HL-60 (cell line): ENCODE results near the gene AKAP8.
A peak's percentile ranks its signal among the peaks of the same experiment; 100 is the strongest.
"Not testable (repeated sequence)": the region's sequence is repeated elsewhere in the genome, so short reads cannot be mapped to it uniquely, and the experiment has no call there.

Experiments used
- DNase-seq, 2 experiments: peaks; one replicate each; pipeline ENCODE4 v3.0.0-alpha.2; 2010 to 2020; ENCODE audit warnings: low read depth in 1 of 2, low spot score in 1 of 2
- H3K27ac ChIP-seq: fragments of 250-450 bp; sonication (Bioruptor Pico); replicated peaks from 2 replicates; pipeline ENCODE4 v1.5.1; 2020; ENCODE audit warnings: mild to moderate bottlenecking, moderate library complexity
- H3K27me3 ChIP-seq: fragments of 250-450 bp; sonication (Bioruptor Pico); 2 replicates; pipeline ENCODE4 v1.5.1; 2021; ENCODE audit warnings: mild to moderate bottlenecking, moderate library complexity; ENCODE audit not compliant: insufficient read depth, poor library complexity, severe bottlenecking
- H3K4me3 ChIP-seq: replicated peaks from 2 replicates; pipeline ENCODE4 v1.5.1; 2011; ENCODE audit warnings: mild to moderate bottlenecking, control low read depth, low read length; ENCODE audit not compliant: insufficient read depth
- CTCF ChIP-seq: IDR thresholded peaks from one replicate; pipeline ENCODE4 v1.5.1; 2011; ENCODE audit warnings: low read length, control low read depth, inconsistent platforms; ENCODE audit not compliant: insufficient read depth
- GABPA ChIP-seq: IDR thresholded peaks from 2 replicates; pipeline ENCODE4 v1.6.1; 2012; ENCODE audit warnings: low read depth
- POLR2AphosphoS5 ChIP-seq: IDR thresholded peaks from 2 replicates; pipeline ENCODE4 v1.6.1; 2012; ENCODE audit warnings: low read depth
- REST ChIP-seq: IDR thresholded peaks from 2 replicates; pipeline ENCODE4 v1.6.1; 2012; ENCODE audit warnings: low read depth; ENCODE audit not compliant: insufficient replicate concordance
- SPI1 ChIP-seq: IDR thresholded peaks from 2 replicates; pipeline ENCODE4 v1.6.1; 2012; ENCODE audit warnings: low read depth, mild to moderate bottlenecking, borderline replicate concordance

The AKAP8 gene

GRCh38 chr19:15337202-15337601, 42.4 kb downstream of the AKAP8 start:
- no peaks in the 10 kb centered on the region for H3K27me3 ChIP-seq
- H3K27ac ChIP-seq: no peak overlapping the region
- H3K4me3 ChIP-seq: no peak overlapping the region
- no peak for TF ChIP-seq CTCF
- no peak for TF ChIP-seq SPI1
- no peak for TF ChIP-seq GABPA
- TF ChIP-seq POLR2AphosphoS5: no peak
- no peak for TF ChIP-seq REST
- no peak for DNase-seq

- DNase-seq, H3K4me3 ChIP-seq, H3K27me3 ChIP-seq, H3K27ac ChIP-seq: not testable (repeated sequence)
These were observed 43.6 kb downstream of the AKAP8 start for GRCh38 chr19:15335992-15336391.

GRCh38 chr19:15332311-15332996, 47.1 kb downstream of the AKAP8 start, which contains the start of gene BRD4:
Gene BRD4 (minus strand): TSS chr19:15332539. CDS start chr19:15273099, 59,440 bp downstream.
- DNase-seq: peak in 1 of 2 experiments; percentile 55
- H3K27me3 ChIP-seq: no peaks in the 10 kb centered on the region
- peak within 1 kb of the TSS; percentile 84 for H3K27ac ChIP-seq
- TF ChIP-seq REST: no peak
- TF ChIP-seq GABPA: no peak
- TF ChIP-seq SPI1: no peak
- no peak for TF ChIP-seq CTCF
- TF ChIP-seq POLR2AphosphoS5: no peak
- peak within 1 kb of the TSS; percentile 96 for H3K4me3 ChIP-seq

GRCh38 chr19:15331419-15332310, 47.9 kb downstream of the AKAP8 start:
- peak; percentile 7; the same call in 1 of the 2 replicates for TF ChIP-seq SPI1
- no peak for TF ChIP-seq GABPA
- TF ChIP-seq POLR2AphosphoS5: no peak
- peak overlapping the region; percentile 84 for H3K27ac ChIP-seq
- no peaks in the 10 kb centered on the region for H3K27me3 ChIP-seq
- peak overlapping the region; percentile 96 for H3K4me3 ChIP-seq
- peak; percentile 45 to 73 for DNase-seq
